ENCODE data around the gene NINJ2. TPM values are rescaled to one million over a fixed set of nuclear protein-coding genes. Genes with fewer than 3 reads are reported as not detected.

The NINJ2 gene
- total RNA-seq, 1 experiment from 2014 or later: 0.24 TPM

DNA sequence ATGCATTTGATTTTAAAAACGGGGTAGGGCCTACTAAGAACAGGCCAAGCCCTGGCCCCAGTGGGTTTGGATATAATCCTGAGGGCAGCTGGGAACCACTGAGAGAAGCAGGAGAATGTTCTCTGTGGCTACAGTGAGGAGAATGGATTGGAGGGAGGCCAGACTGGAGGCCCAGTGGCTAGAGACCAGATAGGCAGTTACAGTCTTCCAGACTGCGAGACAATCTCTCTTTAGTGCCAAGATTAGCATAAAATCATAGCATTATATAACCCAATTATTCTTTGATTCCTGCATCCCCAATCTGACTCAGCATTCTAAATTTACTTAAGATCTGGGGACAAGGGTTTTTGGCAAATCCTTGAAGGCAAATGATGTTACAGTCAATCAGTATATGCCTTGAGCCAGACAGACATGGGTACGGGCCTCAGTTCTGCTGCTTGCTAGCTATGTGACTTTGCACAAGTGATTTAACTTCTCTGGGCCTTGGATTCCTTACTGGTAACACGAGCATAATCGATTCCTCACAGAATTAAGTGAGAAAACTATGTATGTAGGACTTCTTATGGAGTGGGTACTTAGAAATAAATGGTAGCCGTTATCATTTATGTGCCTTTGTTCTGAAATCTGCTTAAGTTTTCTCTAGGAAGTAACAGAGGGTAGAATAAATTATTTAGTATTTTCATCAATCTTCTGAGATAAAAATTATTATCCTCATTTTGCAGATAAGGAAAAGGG, 18.3 kb downstream of the NINJ2 start:
- Histone ChIP-seq H3K27ac (ENCODE audit: insufficient read length, low read depth, low read length) (no peak overlapping the region), H2BK5ac (ENCODE audit: insufficient read length, low read length) (no peak overlapping the region), H2AK5ac (ENCODE audit: insufficient read length, low read length) (no peak overlapping the region), H2BK15ac (ENCODE audit: low read depth, low read length) (no peak overlapping the region), H2BK120ac (ENCODE audit: low read depth, low read length, poor library complexity, severe bottlenecking) (no peak overlapping the region), H4K8ac (replicated peaks; ENCODE audit: insufficient read length, low read depth, low read length) (no peak overlapping the region), H3K79me2 (ENCODE audit: insufficient read depth, low read length) (no peaks in the 10 kb centered on the region), H3K79me1 (ENCODE audit: insufficient read depth, low read depth, low read length, poor library complexity, severe bottlenecking) (no peaks in the 10 kb centered on the region), H2BK20ac (ENCODE audit: low read depth, low read length, poor library complexity, severe bottlenecking) (no peak overlapping the region), H4K20me1 (ENCODE audit: control insufficient read depth, insufficient read depth, insufficient read length) (no peaks in the 10 kb centered on the region), H3K23ac (ENCODE audit: insufficient read length, low read depth, low read length) (no peak overlapping the region), H4K5ac (ENCODE audit: insufficient read length, low read depth, low read length) (no peak overlapping the region), H3K4me1 (ENCODE audit: insufficient read depth, low read length) (no peaks in the 10 kb centered on the region; the same call in 1 of the 2 replicates), H3K27me3 (ENCODE audit: insufficient read depth, low read length) (no peaks in the 10 kb centered on the region), H3T11ph (ENCODE audit: low read length) (no peak overlapping the region), H2AFZ (ENCODE audit: low read length) (no peak overlapping the region), H3K56ac (ENCODE audit: insufficient read length, low read depth, low read length) (no peak overlapping the region), H3K18ac (ENCODE audit: insufficient read length, low read depth, low read length) (no peak overlapping the region), H3K23me2 (ENCODE audit: insufficient read length, low read depth, low read length, poor library complexity, severe bottlenecking) (peaks cover 6% of the 10 kb centered on the region), H3K9ac (ENCODE audit: extremely low read depth, insufficient read length, low read length) (no peak overlapping the region), H2BK12ac (ENCODE audit: insufficient read length, low read depth, low read length) (no peak overlapping the region), H4K91ac (ENCODE audit: insufficient read length, low read depth, low read length) (no peak overlapping the region), H3K9me3 (ENCODE audit: control insufficient read depth, low read depth, low read length) (no peaks in the 10 kb centered on the region), H3K14ac (ENCODE audit: insufficient read depth, low read length) (no peak overlapping the region), H3K4me2 (ENCODE audit: insufficient read depth, insufficient read length, low read length) (no peak overlapping the region), H3K4ac (ENCODE audit: low read depth, low read length) (no peak overlapping the region)
- no peaks in the 10 kb centered on the region for H3K9me3 Mint-ChIP-seq
- WGBS (ENCODE audit: extremely low coverage, insufficient read length, low lambda C conversion rate): no CpG with 5 or more reads among the region's 6 CpGs
- DNase-seq: no peak
- peaks cover 2% of the 10 kb centered on the region; the same call in 1 of the 2 replicates for H3K27me3 Mint-ChIP-seq (ENCODE audit: low read depth)
- no peak for TF ChIP-seq CTCF (conservative IDR thresholded peaks at IDR 0.05)
- no peaks in the 10 kb centered on the region for H3K36me3 Mint-ChIP-seq (ENCODE audit: insufficient read depth in 1 of 3, low read depth in 3 of 3)
- H3K27ac Mint-ChIP-seq: no peak overlapping the region
- H3K4me3 Mint-ChIP-seq: no peak overlapping the region
- peaks cover 6 to 11% of the 10 kb centered on the region in 2 experiments for H3K4me1 Mint-ChIP-seq

All from H9 (cell line).